AG20443 (cell line): ENCODE data around the gene ST3GAL6.
A peak's percentile ranks its signal among the peaks of the same experiment; 100 is the strongest.

Experiments
- DNase-seq: peaks from one replicate; pipeline ENCODE4 v3.0.0; 2012; ENCODE audit warnings: low spot score, mixed read lengths

ST3GAL6 gene

GRCh38 chr3:98763076-98763475 is at the start of gene ST3GAL6:
Gene ST3GAL6 (plus strand): TSS chr3:98763340. CDS start chr3:98768441, 5,101 bp downstream.
- no peak for DNase-seq

GRCh38 chr3:98713984-98714383 is 49.2 kb upstream of the ST3GAL6 start:
- DNase-seq = no peak

GRCh38 chr3:98717584-98717983 is 45.6 kb upstream of the ST3GAL6 start:
- no peak for DNase-seq

GRCh38 chr3:98718730-98719129 is 44.4 kb upstream of the ST3GAL6 start:
- DNase-seq = no peak

GRCh38 chr3:98721776-98722175 is 41.4 kb upstream of the ST3GAL6 start:
- no peak for DNase-seq

- DNase-seq = no peak
These were observed 40.8 kb upstream of the ST3GAL6 start for GRCh38 chr3:98722389-98722788.

- DNase-seq = no peak
These were observed 37.8 kb upstream of the ST3GAL6 start for GRCh38 chr3:98725352-98725751.

GRCh38 chr3:98726084-98726483 is 37.1 kb upstream of the ST3GAL6 start:
- DNase-seq = no peak

GRCh38 chr3:98727638-98728037 is 35.5 kb upstream of the ST3GAL6 start:
- no peak for DNase-seq

- no peak for DNase-seq
These were observed 34.5 kb upstream of the ST3GAL6 start for GRCh38 chr3:98728672-98729071.

GRCh38 chr3:98730338-98730737 is 32.8 kb upstream of the ST3GAL6 start:
- no peak for DNase-seq

- no peak for DNase-seq
These were observed 32.1 kb upstream of the ST3GAL6 start for GRCh38 chr3:98730886-98731537.

GRCh38 chr3:98731720-98732285 is 31.3 kb upstream of the ST3GAL6 start:
- no peak for DNase-seq

- peak; percentile 71 for DNase-seq
These were observed 30.7 kb upstream of the ST3GAL6 start for GRCh38 chr3:98732286-98733052.

GRCh38 chr3:98733053-98733811 is 29.9 kb upstream of the ST3GAL6 start:
- peak; percentile 47 for DNase-seq

- DNase-seq = no peak
These were observed 29.3 kb upstream of the ST3GAL6 start for GRCh38 chr3:98733812-98734281.

GRCh38 chr3:98734306-98734705 is 28.8 kb upstream of the ST3GAL6 start:
- no peak for DNase-seq

GRCh38 chr3:98734735-98735134 is 28.4 kb upstream of the ST3GAL6 start:
- no peak for DNase-seq

GRCh38 chr3:98735296-98735695 is 27.8 kb upstream of the ST3GAL6 start:
- DNase-seq = no peak

GRCh38 chr3:98735761-98736269 is 27.3 kb upstream of the ST3GAL6 start:
- no peak for DNase-seq

GRCh38 chr3:98737301-98737700 is 25.8 kb upstream of the ST3GAL6 start:
- no peak for DNase-seq

- DNase-seq = no peak
These were observed 23.9 kb upstream of the ST3GAL6 start for GRCh38 chr3:98739266-98739665.
